ENCODE data around the gene FBXO33. TPM values are rescaled to one million over a fixed set of nuclear protein-coding genes. Genes with fewer than 3 reads are reported as not detected.

FBXO33 gene
- total RNA-seq, 1 donor from 2014 or later: 15.0 TPM

GRCh38 chr14:39431416-39432178 is 636 bp downstream of the FBXO33 start:
- peak in 1 of 2 donors; percentile 52 for DNase-seq (ENCODE audit: low read depth in 2 of 2)

- no peak for DNase-seq (ENCODE audit: low read depth in 2 of 2)
These were observed 1.3 kb downstream of the FBXO33 start for GRCh38 chr14:39430762-39431415.

GRCh38 chr14:39428118-39428517 is 4.1 kb downstream of the FBXO33 start:
- no peak for DNase-seq (ENCODE audit: low read depth in 2 of 2)

- DNase-seq (ENCODE audit: low read depth in 2 of 2): peak in 1 of 2 donors; percentile 72
These were observed 5.6 kb downstream of the FBXO33 start for GRCh38 chr14:39426605-39427004.

DNA sequence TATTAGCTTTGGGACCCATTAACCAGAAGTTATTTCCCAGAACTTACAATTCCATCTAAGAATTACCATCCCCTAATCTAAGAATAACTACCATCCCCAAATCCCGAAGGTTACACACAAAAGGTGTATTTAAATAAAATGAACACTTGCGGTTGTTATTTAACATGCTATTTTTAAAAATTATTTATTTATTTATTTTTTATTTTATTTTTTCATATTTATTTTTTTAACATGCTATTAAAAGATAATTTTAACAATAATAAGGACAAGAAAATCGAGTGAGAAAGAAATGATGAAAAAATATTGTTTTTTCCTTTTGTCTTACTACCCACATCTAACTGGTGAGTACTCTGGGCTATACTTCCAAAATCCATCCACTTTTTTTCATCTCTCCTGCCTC is 6.3 kb downstream of the FBXO33 start:
- DNase-seq (ENCODE audit: low read depth in 2 of 2): no peak

DNA sequence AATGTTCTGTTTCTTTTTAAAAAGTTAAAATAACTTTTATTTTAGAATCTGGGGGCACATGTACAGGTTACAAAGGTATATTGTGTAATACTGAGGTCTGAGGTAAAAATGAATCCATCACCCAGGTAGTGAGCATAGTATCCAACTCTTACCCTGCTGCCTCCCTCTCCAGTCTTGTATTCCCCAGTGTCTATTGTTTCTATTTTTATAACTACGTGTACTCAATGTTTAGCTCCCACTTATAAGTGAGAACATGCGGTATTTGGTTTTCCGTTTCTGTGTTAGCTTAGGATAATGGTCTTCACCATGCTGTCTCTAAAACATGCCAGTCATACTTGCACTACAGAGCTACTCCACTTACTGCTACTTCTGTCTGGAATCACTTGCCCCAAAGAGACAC is 8.4 kb downstream of the FBXO33 start:
- DNase-seq (ENCODE audit: low read depth in 2 of 2): no peak

- no peak for DNase-seq (ENCODE audit: low read depth in 2 of 2)
These were observed 10.0 kb downstream of the FBXO33 start for GRCh38 chr14:39422243-39422642.

DNA sequence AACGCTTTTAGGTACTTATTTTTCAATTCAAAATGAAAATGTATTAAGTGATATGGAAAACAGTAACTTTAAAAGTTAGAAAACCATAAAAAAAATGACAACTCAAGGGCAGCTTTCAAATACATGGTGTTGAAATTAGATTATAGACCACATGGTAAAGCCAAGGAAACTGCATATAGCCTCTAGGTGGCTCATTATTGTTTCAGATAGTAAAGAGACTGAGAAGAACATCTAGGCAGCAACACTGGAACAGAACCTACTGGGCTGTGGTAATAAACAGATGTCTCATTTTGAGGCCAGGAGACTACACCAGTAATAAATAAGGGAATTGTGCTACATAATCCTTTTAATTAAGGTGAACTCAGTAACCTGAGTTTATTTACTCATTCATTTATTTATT is 13.0 kb downstream of the FBXO33 start:
- DNase-seq (ENCODE audit: low read depth in 2 of 2): no peak

DNA sequence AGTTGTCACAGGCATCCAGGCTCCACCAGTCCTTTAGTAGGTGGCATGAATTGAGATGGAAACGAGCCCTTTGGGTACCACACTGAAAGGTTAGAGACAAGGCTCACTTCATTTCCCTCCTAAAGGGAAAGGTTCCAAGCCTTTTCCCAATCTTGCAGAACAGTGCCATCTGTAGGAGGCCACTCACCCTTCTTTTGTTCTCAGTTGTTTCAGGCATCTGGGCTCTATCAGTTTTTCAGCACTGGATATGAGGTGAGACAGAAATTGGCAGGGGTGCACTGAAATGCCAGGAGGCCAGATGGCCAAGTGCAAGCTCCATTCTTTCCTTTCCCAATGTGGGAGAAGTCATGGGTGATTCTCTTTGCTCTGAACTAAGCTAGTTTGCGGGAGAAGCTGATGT is 15.2 kb downstream of the FBXO33 start:
- DNase-seq (ENCODE audit: low read depth in 2 of 2): peak in 1 of 2 donors; percentile 42

GRCh38 chr14:39416072-39416471 is 16.2 kb downstream of the FBXO33 start:
- no peak for DNase-seq (ENCODE audit: low read depth in 2 of 2)

GRCh38 chr14:39406560-39406959 is 25.7 kb downstream of the FBXO33 start:
- DNase-seq (ENCODE audit: low read depth in 2 of 2): no peak

DNA sequence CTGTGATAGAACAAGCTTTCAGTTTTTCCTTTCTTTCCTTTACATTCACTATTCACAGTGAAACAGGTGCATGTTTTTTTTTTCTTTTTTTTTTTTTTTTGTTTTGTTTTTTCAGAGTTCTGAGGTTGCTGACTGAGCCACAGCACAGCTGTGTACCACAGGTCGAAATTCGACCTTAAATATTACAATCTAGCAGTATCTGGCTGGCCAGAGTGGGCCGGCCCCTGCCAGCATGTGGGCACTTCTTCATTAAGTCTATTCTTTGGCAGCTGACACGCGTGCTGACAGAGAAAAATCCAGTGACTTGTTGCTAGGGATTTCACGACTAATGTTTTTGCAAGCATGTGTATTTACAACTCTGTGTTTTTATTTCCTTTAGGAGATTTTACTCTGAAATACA is 33.9 kb downstream of the FBXO33 start:
- no peak for DNase-seq (ENCODE audit: low read depth in 2 of 2)

- no peak for DNase-seq (ENCODE audit: low read depth in 2 of 2)
These were observed 35.8 kb downstream of the FBXO33 start for GRCh38 chr14:39396448-39396847.

DNA sequence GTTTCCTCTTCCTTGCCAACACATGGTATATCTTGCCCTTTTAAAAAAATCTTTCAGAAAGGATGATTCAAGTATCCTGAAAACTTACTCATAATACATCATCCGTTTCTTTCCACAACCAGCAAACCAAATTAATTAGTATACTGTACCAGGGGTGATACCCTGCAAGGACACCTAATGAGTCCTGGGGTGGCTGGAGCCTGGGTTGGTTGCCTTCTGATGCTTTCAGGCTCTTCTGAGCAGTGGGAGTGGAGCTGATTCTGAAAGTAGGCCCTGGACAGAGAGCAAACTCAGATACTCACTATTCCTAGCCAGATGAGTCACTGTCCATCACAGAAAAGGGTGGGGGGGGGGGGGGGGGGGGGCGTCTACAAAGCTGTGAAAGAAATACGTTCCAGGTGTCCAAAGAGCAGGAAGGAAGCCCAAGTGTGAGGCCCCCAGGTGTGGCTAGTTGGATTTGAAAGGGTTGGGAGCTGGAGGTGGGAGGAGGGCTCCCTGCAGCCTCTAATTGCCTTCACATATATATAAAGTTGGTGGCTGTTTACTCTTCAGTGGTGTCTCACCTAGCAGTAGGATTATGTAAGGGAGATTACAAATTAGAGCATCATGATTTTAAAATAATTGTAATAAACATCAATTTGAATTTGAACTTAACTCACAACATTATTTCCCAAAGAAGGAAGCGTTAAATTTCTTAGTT is 36.5 kb downstream of the FBXO33 start:
- peak in 1 of 2 donors; percentile 7 for DNase-seq (ENCODE audit: low read depth in 2 of 2)

DNA sequence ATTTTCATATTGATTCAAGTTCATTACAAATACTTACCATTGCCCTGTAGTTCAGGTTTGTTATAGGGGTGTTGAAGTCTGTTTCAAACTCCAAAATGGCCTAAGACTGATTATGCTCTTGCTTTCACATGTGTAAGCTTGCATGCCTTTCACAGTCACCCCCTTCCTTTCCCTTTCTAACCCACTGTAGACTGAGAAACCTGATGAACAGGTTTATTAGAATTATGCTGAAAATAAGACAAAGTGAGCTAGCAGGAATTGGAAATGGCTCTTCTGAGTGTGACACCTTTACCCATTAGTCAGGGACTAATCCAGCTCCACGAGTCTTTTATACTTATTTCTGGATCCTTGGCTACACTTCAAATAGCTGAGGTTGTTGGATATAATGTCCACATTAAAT is 38.9 kb downstream of the FBXO33 start:
- no peak for DNase-seq (ENCODE audit: low read depth in 2 of 2)

- no peak for DNase-seq (ENCODE audit: low read depth in 2 of 2)
These were observed 48.1 kb downstream of the FBXO33 start for GRCh38 chr14:39384177-39384576.

- DNase-seq (ENCODE audit: low read depth in 2 of 2): no peak
These were observed 48.5 kb downstream of the FBXO33 start for GRCh38 chr14:39383741-39384140.

DNA sequence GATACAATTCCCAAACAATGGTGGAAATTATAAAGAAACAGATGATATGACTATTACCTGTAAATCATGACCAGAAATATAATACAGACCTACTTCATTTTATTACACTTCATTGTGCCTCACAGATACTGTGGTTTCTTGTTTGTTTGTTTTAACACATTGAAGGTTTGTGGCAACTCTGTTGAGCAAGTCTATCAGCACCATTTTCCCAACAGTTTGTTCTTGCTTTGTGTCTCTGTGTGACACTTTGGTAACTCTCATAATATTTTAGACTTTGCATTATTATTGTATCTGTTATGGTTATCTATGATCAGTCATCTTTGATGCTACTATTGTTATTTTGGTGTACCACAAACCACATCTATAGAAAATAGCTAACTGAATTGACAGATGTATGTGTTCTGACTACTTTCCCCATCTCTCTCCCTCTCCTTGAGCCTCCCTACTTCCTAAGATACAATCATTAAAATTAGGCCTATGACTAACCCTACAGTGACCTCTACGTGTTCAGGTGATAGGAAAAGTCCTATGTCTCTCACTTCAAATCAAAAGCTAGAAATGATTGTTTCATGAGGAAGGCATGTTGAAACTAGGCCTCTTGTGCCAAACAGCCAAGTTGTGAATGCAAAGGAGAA is 49.1 kb downstream of the FBXO33 start:
- DNase-seq (ENCODE audit: low read depth in 2 of 2): no peak

DNA sequence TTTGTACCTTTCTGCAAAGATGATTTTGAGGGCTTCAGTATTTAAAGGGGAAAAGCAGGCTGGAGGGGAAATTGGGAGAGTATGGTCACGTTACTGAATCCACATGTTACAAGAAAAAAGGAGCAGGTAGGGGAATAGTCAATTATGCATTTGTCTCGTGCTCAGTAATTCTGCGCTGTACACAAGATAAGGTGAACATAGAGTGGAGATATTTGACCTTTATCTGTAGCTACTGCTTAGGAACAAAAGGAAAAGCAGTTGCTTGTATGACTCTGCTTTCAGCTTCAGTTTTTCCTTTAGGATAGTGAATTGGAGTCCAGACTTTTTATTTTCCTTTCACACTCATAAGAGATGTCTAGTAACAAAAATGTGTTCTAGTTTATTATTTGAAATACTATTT is 49.8 kb downstream of the FBXO33 start:
- DNase-seq (ENCODE audit: low read depth in 2 of 2): no peak

- no peak for DNase-seq (ENCODE audit: low read depth in 2 of 2)
These were observed 50.9 kb downstream of the FBXO33 start for GRCh38 chr14:39381366-39381765.

GRCh38 chr14:39376667-39377403 is 55.4 kb downstream of the FBXO33 start:
- DNase-seq (ENCODE audit: low read depth in 2 of 2): peak; percentile 43 to 71
